SK-N-SH (cell line): Measurements from ENCODE around the gene RFFL.

Experiments used
- CTCF ChIP-seq: fragments of 200-600 bp; sonication (generic); IDR thresholded peaks from 2 replicates; pipeline ENCODE4 v1.6.1; 2017; ENCODE audit warnings: antibody characterized with exemption, mild to moderate bottlenecking, moderate library complexity
- JUND ChIP-seq: IDR thresholded peaks from 2 replicates; pipeline ENCODE4 v1.4.0; 2012
- TEAD4 ChIP-seq: IDR thresholded peaks from 2 replicates; pipeline ENCODE4 v1.4.0; 2012; ENCODE audit warnings: mild to moderate bottlenecking, borderline replicate concordance; ENCODE audit not compliant: insufficient read depth

- TF ChIP-seq JUND (no peak), TEAD4 (no peak), CTCF (no peak)
Observed at GRCh38 chr17:35080536-35080935, 17.0 kb upstream of the RFFL start.
